IMR-90 (cell line): ENCODE results near the gene GRN. TPM values are rescaled to one million over a fixed set of nuclear protein-coding genes. Genes with fewer than 3 reads are reported as not detected.
A peak's percentile ranks its signal among the peaks of the same experiment; 100 is the strongest.

Source experiments
- ATAC-seq: fragments of 200-7000 bp; cut with Tn5 transposase; 2 replicates; pipeline ENCODE4 v1.9.1; 2020; ENCODE audit warnings: low read depth, mild to moderate bottlenecking, moderate library complexity
- BruUV-seq: library from RNA; stranded (reverse); fragments of 400-500 nt; replicated peaks from 2 replicates; lab custom pipeline; 2021; lab: Mats Ljungman, UMichigan
- CTCF ChIA-PET: fragments of 300-600 bp; formaldehyde crosslinking; extraction: SDS; loops from one replicate; lab custom pipeline; 2021; ENCODE audit warnings: antibody characterized with exemption; lab: Yijun Ruan, JAX
- POLR2A ChIA-PET: fragments of 300-600 bp; sonication (Branson Sonifier 250); formaldehyde crosslinking; loops from one replicate; lab custom pipeline; 2022; ENCODE audit warnings: antibody characterized with exemption; ENCODE audit not compliant: unreplicated experiment; lab: Charles Lee
- DNase-seq: peaks from one replicate; pipeline ENCODE4 v3.0.0; 2013
- H2AFZ ChIP-seq: replicated peaks from 2 replicates; pipeline ENCODE3; 2013; ENCODE audit warnings: low read length, mild to moderate bottlenecking; ENCODE audit not compliant: poor library complexity
- H2AK5ac ChIP-seq: 2 replicates; pipeline ENCODE4 v1.6.1; 2013; ENCODE audit warnings: low read depth, low read length, inconsistent platforms
- H2AK9ac ChIP-seq: replicated peaks from 2 replicates; pipeline ENCODE3; 2013; ENCODE audit warnings: mild to moderate bottlenecking, low read depth, low read length, moderate library complexity; ENCODE audit not compliant: poor library complexity
- H2BK120ac ChIP-seq: 2 replicates; pipeline ENCODE4 v1.6.1; 2013; ENCODE audit warnings: low read depth, low read length, inconsistent platforms
- H2BK15ac ChIP-seq: 3 replicates; pipeline ENCODE4 v1.6.1; 2013; ENCODE audit warnings: low read depth, low read length, inconsistent platforms
- H2BK20ac ChIP-seq: 2 replicates; pipeline ENCODE4 v1.6.1; 2013; ENCODE audit warnings: low read depth, mild to moderate bottlenecking, inconsistent platforms, low read length, moderate library complexity
- H2BK5ac ChIP-seq: 2 replicates; pipeline ENCODE4 v1.6.1; 2013; ENCODE audit warnings: mild to moderate bottlenecking, low read depth, low read length, inconsistent platforms; ENCODE audit not compliant: poor library complexity, severe bottlenecking
- H3K14ac ChIP-seq: replicated peaks from 2 replicates; pipeline ENCODE4 v1.6.1; 2013; ENCODE audit warnings: low read depth, low read length, inconsistent platforms
- H3K18ac ChIP-seq: 2 replicates; pipeline ENCODE4 v1.6.1; 2013; ENCODE audit warnings: low read depth, low read length, control low read depth
- H3K23ac ChIP-seq: 2 replicates; pipeline ENCODE4 v1.6.1; 2013; ENCODE audit warnings: low read depth, low read length, inconsistent platforms
- H3K27ac ChIP-seq: 2 replicates; pipeline ENCODE4 v1.5.1; 2013; ENCODE audit warnings: mild to moderate bottlenecking, control low read depth, low read length; ENCODE audit not compliant: insufficient read depth
- H3K27me3 ChIP-seq: 2 replicates; pipeline ENCODE4 v1.6.1; 2013; ENCODE audit warnings: low read length; ENCODE audit not compliant: control insufficient read depth, insufficient read depth
- H3K36me3 ChIP-seq: 2 replicates; pipeline ENCODE4 v1.6.1; 2013; ENCODE audit warnings: low read length, mixed read lengths; ENCODE audit not compliant: control insufficient read depth, insufficient read depth
- H3K4ac ChIP-seq: 2 replicates; pipeline ENCODE4 v1.6.1; 2013; ENCODE audit warnings: low read depth, low read length, inconsistent platforms
- H3K4me1 ChIP-seq: 2 replicates; pipeline ENCODE4 v1.6.1; 2013; ENCODE audit warnings: low read length, mixed read lengths; ENCODE audit not compliant: control insufficient read depth, insufficient read depth
- H3K4me2 ChIP-seq: 2 replicates; pipeline ENCODE4 v1.6.1; 2013; ENCODE audit warnings: low read depth, mild to moderate bottlenecking, control low read depth, low read length, moderate library complexity
- H3K4me3 ChIP-seq: 2 replicates; pipeline ENCODE4 v1.5.1; 2013; ENCODE audit warnings: low read depth, mild to moderate bottlenecking, control low read depth, low read length, moderate library complexity; ENCODE audit not compliant: insufficient read depth
- H3K56ac ChIP-seq: 2 replicates; pipeline ENCODE4 v1.6.1; 2013; ENCODE audit warnings: low read length, inconsistent platforms; ENCODE audit not compliant: insufficient read depth; ENCODE audit errors: extremely low read depth
- H3K79me1 ChIP-seq, 2 experiments: 2 replicates each; pipeline ENCODE4 v1.6.1; 2013; ENCODE audit warnings: low read length in 2 of 2, inconsistent platforms in 1 of 2, low read depth in 1 of 2
- H3K9ac ChIP-seq: 2 replicates; pipeline ENCODE4 v1.6.1; 2013; ENCODE audit warnings: low read depth, low read length, control low read depth
- H3K9me1 ChIP-seq: 2 replicates; pipeline ENCODE4 v1.6.1; 2013; ENCODE audit warnings: low read length, inconsistent platforms; ENCODE audit not compliant: insufficient read depth
- H3K9me3 ChIP-seq: 2 replicates; pipeline ENCODE4 v1.6.1; 2013; ENCODE audit warnings: low read length; ENCODE audit not compliant: control insufficient read depth, insufficient read depth
- H4K20me1 ChIP-seq: 2 replicates; pipeline ENCODE4 v1.6.1; 2013; ENCODE audit warnings: low read length, inconsistent platforms; ENCODE audit not compliant: insufficient read depth
- H4K5ac ChIP-seq: 2 replicates; pipeline ENCODE4 v1.6.1; 2013; ENCODE audit warnings: mild to moderate bottlenecking, low read depth, low read length, control low read depth
- H4K8ac ChIP-seq, 2 experiments: 2 replicates each; pipeline ENCODE4 v1.6.1; 2013; ENCODE audit warnings: low read depth in 2 of 2, low read length in 2 of 2, control low read depth in 1 of 2, inconsistent platforms in 1 of 2
- H4K91ac ChIP-seq: 2 replicates; pipeline ENCODE4 v1.6.1; 2013; ENCODE audit warnings: low read depth, low read length, inconsistent platforms; ENCODE audit not compliant: insufficient read depth
- BHLHE40 ChIP-seq: fragments of 150-350 bp; IDR thresholded peaks from 2 replicates; pipeline ENCODE4 v1.6.1; 2016; ENCODE audit warnings: mild to moderate bottlenecking, low read depth, low read length
- CEBPB ChIP-seq: IDR thresholded peaks from 2 replicates; pipeline ENCODE4 v1.6.1; 2012; ENCODE audit warnings: low read depth, low read length, improper control_type of control experiment
- CHD1 ChIP-seq: IDR thresholded peaks from 2 replicates; pipeline ENCODE4 v1.6.1; 2012; ENCODE audit warnings: low read depth, low read length, improper control_type of control experiment
- ELK1 ChIP-seq: fragments of 150-350 bp; IDR thresholded peaks from 2 replicates; pipeline ENCODE4 v1.6.1; 2016; ENCODE audit warnings: low read depth, mild to moderate bottlenecking, low read length, moderate library complexity, borderline replicate concordance
- MAFK ChIP-seq: IDR thresholded peaks from 2 replicates; pipeline ENCODE4 v1.6.1; 2012; ENCODE audit warnings: low read depth, low read length, improper control_type of control experiment
- MAZ ChIP-seq: IDR thresholded peaks from 2 replicates; pipeline ENCODE4 v1.6.1; 2012; ENCODE audit warnings: low read depth, mild to moderate bottlenecking, low read length, improper control_type of control experiment, moderate library complexity, borderline replicate concordance
- NFE2L2 ChIP-seq: fragments of 150-350 bp; IDR thresholded peaks from 2 replicates; pipeline ENCODE4 v1.6.1; 2016; ENCODE audit warnings: low read depth, mild to moderate bottlenecking, low read length
- POLR2A ChIP-seq: IDR thresholded peaks from 2 replicates; pipeline ENCODE4 v1.6.1; 2012; ENCODE audit warnings: mild to moderate bottlenecking, low read depth, low read length
- RAD21 ChIP-seq: IDR thresholded peaks from 2 replicates; pipeline ENCODE4 v1.6.1; 2012; ENCODE audit warnings: low read length, improper control_type of control experiment
- RCOR1 ChIP-seq: IDR thresholded peaks from 2 replicates; pipeline ENCODE4 v1.6.1; 2012; ENCODE audit warnings: mild to moderate bottlenecking, low read length, improper control_type of control experiment; ENCODE audit not compliant: insufficient replicate concordance
- RFX5 ChIP-seq: IDR thresholded peaks from 2 replicates; pipeline ENCODE4 v1.8.0; 2012; ENCODE audit warnings: low read depth, mild to moderate bottlenecking, low read length, moderate library complexity
- SMC3 ChIP-seq: fragments of 150-350 bp; IDR thresholded peaks from 2 replicates; pipeline ENCODE4 v1.6.1; 2016; ENCODE audit warnings: low read depth, mild to moderate bottlenecking, antibody characterized with exemption, low read length, moderate library complexity
- whole genome bisulfite sequencing, 2 experiments: methylation state at CpG; one replicate each; pipeline versions ENCODE4 v1.1.5 to v1.1.7; 2013; ENCODE audit warnings: missing lambda C conversion rate in 2 of 2; ENCODE audit not compliant: insufficient read length in 1 of 2; ENCODE audit errors: extremely low coverage in 2 of 2; 5-methylcytosine and 5-hydroxymethylcytosine counted together
- dilution Hi-C: fragments of 300-500 bp; cut with HindIII; formaldehyde crosslinking; loops from one replicate; pipeline ENCODE4 v1.14.3; 2018; ENCODE audit warnings: low sequenced_read_pairs; ENCODE audit not compliant: unreplicated experiment
- in situ Hi-C: fragments of 300-500 bp; cut with MboI; formaldehyde crosslinking; loops from 3 replicates; pipeline ENCODE4 v1.14.3; 2019; ENCODE audit warnings: low sequenced_read_pairs, inconsistent platforms, mixed read lengths
- intact Hi-C: fragments of 100-400 bp; cut with micrococcal nuclease; formaldehyde crosslinking; loops from 2 replicates; pipeline ENCODE4 v1.10.0; 2022
- polyA plus RNA-seq, 3 experiments: library from polyadenylated mRNA; depleted of rRNA; stranded (reverse); fragments of >200 nt; gene quantifications; 2 replicates each; pipeline ENCODE4 v1.2.3, GENCODE V29; 2012; ENCODE audit warnings: low replicate concordance in 1 of 3
- total RNA-seq: library from RNA; depleted of rRNA; stranded (reverse); fragments of >200 nt; gene quantifications from 2 replicates; pipeline ENCODE4 v1.2.3, GENCODE V29; 2012

Gene GRN
- total and polyA plus RNA-seq, 2 of the 4 experiments (the other 2 are of a cell fraction) = 38.9 to 494 TPM

GRCh38 chr17:44362459-44362948 lies 17.4 kb downstream of the GRN start:
- peaks cover 3% of the 10 kb centered on the region; the same call in 1 of the 2 replicates for H3K36me3 ChIP-seq
- POLR2A ChIA-PET = no interaction called here
- peak overlapping the region in 1 of 2 experiments; percentile 10; a peak in 1 of 4 replicates for H4K8ac ChIP-seq
- no peak overlapping the region for H3K23ac ChIP-seq
- H2AK9ac ChIP-seq = peak overlapping the region; percentile 95
- no peak overlapping the region for H4K5ac ChIP-seq
- no peak for DNase-seq
- ATAC-seq = peak; percentile 13
- in situ Hi-C loops = no loop called here
- no peak overlapping the region for H2AK5ac ChIP-seq
- no peak overlapping the region for H3K27ac ChIP-seq
- peak overlapping the region; percentile 86 for H3K4me2 ChIP-seq
- H3K4ac ChIP-seq = no peak overlapping the region
- peaks cover 15% of the 10 kb centered on the region for H3K4me1 ChIP-seq
- H2BK120ac ChIP-seq = no peak overlapping the region
- intact Hi-C loops = no loop called here
- H2BK20ac ChIP-seq = no peak overlapping the region
- dilution Hi-C loops = no loop called here
- H2BK15ac ChIP-seq = no peak overlapping the region
- no peak overlapping the region for H4K91ac ChIP-seq
- no peak overlapping the region for H3K56ac ChIP-seq
- peak overlapping the region; percentile 93 for H2AFZ ChIP-seq
- no TSS peak for BruUV-seq
- H3K79me1 ChIP-seq = peaks cover 4 to 28% of the 10 kb centered on the region in 2 experiments; a peak in 2 of 4 replicates
- peak overlapping the region; percentile 88 for H3K4me3 ChIP-seq
- H2BK5ac ChIP-seq = no peak overlapping the region
- WGBS, 2 experiments = 0% methylated on average over 2 of the region's 11 CpGs; no CpG with 5 or more reads in 1 of the 2 experiments
- H3K9ac ChIP-seq = peak overlapping the region; percentile 21; the same call in 1 of the 2 replicates
- CTCF ChIA-PET = interaction anchor here (1.0 to 1.7 kb wide), 3 partner anchors 12 to 159 kb away, joined by 3 to 6 read pairs (median 5); no protein-coding TSS in a partner anchor
- no peak overlapping the region for H3K18ac ChIP-seq
- peaks cover 11% of the 10 kb centered on the region for H4K20me1 ChIP-seq
- TF ChIP-seq SMC3 (no peak), CHD1 (no peak), MAFK (no peak), CEBPB (no peak), MAZ (no peak), RCOR1 (no peak), RAD21 (no peak), BHLHE40 (no peak), POLR2A (no peak), NFE2L2 (no peak), RFX5 (no peak), ELK1 (no peak)
- H3K27me3 ChIP-seq = peaks cover 16% of the 10 kb centered on the region
- H3K9me1 ChIP-seq = peaks cover 8% of the 10 kb centered on the region; the same call in 1 of the 2 replicates
- no peak overlapping the region for H3K14ac ChIP-seq
- H3K9me3 ChIP-seq = no peaks in the 10 kb centered on the region
